ENCODE measurements around the gene ASMTL. TPM values are rescaled to one million over a fixed set of nuclear protein-coding genes. Genes with fewer than 3 reads are reported as not detected.

ASMTL gene
- total and polyA plus RNA-seq, 2 experiments from 2014 or later, result 53.7 to 61.2 TPM

GRCh38 chrX:1477801-1478458 is 25.2 kb upstream of the ASMTL start:
- Mint-ChIP-seq H3K27me3 (ENCODE audit: insufficient read depth, low read depth, poor library complexity) (peaks cover 7% of the 10 kb centered on the region), H3K4me3 (no peak overlapping the region), H3K4me1 (peaks cover 5% of the 10 kb centered on the region; the same call in 2 of the 3 replicates), H3K27ac (no peak overlapping the region), H3K36me3 (ENCODE audit: low read depth) (peaks cover 26% of the 10 kb centered on the region), H3K9me3 (peaks cover 84% of the 10 kb centered on the region)
- no peaks in the 10 kb centered on the region for H3K27me3 ChIP-seq (ENCODE audit: insufficient read depth)
- H3K9me2 ChIP-seq (ENCODE audit: insufficient read depth), result no peaks in the 10 kb centered on the region
- no peak overlapping the region for H3K27ac ChIP-seq (ENCODE audit: low read depth)
- no peak for TF ChIP-seq POLR2AphosphoS5 (IDR thresholded peaks at IDR 0.05; ENCODE audit: low read depth)
- TF ChIP-seq REST (IDR thresholded peaks at IDR 0.05; ENCODE audit: unreplicated experiment), result no peak
- no peak for TF ChIP-seq CREB1 (CRISPR knock-in tag; IDR thresholded peaks at IDR 0.05; ENCODE audit: low read depth)
- no peak for TF ChIP-seq ZNF114 (CRISPR knock-in tag; IDR thresholded peaks at IDR 0.05)
- no peak for TF ChIP-seq STAT1 (IDR thresholded peaks at IDR 0.05; ENCODE audit: unreplicated experiment)
- TF ChIP-seq, protein P1, sequence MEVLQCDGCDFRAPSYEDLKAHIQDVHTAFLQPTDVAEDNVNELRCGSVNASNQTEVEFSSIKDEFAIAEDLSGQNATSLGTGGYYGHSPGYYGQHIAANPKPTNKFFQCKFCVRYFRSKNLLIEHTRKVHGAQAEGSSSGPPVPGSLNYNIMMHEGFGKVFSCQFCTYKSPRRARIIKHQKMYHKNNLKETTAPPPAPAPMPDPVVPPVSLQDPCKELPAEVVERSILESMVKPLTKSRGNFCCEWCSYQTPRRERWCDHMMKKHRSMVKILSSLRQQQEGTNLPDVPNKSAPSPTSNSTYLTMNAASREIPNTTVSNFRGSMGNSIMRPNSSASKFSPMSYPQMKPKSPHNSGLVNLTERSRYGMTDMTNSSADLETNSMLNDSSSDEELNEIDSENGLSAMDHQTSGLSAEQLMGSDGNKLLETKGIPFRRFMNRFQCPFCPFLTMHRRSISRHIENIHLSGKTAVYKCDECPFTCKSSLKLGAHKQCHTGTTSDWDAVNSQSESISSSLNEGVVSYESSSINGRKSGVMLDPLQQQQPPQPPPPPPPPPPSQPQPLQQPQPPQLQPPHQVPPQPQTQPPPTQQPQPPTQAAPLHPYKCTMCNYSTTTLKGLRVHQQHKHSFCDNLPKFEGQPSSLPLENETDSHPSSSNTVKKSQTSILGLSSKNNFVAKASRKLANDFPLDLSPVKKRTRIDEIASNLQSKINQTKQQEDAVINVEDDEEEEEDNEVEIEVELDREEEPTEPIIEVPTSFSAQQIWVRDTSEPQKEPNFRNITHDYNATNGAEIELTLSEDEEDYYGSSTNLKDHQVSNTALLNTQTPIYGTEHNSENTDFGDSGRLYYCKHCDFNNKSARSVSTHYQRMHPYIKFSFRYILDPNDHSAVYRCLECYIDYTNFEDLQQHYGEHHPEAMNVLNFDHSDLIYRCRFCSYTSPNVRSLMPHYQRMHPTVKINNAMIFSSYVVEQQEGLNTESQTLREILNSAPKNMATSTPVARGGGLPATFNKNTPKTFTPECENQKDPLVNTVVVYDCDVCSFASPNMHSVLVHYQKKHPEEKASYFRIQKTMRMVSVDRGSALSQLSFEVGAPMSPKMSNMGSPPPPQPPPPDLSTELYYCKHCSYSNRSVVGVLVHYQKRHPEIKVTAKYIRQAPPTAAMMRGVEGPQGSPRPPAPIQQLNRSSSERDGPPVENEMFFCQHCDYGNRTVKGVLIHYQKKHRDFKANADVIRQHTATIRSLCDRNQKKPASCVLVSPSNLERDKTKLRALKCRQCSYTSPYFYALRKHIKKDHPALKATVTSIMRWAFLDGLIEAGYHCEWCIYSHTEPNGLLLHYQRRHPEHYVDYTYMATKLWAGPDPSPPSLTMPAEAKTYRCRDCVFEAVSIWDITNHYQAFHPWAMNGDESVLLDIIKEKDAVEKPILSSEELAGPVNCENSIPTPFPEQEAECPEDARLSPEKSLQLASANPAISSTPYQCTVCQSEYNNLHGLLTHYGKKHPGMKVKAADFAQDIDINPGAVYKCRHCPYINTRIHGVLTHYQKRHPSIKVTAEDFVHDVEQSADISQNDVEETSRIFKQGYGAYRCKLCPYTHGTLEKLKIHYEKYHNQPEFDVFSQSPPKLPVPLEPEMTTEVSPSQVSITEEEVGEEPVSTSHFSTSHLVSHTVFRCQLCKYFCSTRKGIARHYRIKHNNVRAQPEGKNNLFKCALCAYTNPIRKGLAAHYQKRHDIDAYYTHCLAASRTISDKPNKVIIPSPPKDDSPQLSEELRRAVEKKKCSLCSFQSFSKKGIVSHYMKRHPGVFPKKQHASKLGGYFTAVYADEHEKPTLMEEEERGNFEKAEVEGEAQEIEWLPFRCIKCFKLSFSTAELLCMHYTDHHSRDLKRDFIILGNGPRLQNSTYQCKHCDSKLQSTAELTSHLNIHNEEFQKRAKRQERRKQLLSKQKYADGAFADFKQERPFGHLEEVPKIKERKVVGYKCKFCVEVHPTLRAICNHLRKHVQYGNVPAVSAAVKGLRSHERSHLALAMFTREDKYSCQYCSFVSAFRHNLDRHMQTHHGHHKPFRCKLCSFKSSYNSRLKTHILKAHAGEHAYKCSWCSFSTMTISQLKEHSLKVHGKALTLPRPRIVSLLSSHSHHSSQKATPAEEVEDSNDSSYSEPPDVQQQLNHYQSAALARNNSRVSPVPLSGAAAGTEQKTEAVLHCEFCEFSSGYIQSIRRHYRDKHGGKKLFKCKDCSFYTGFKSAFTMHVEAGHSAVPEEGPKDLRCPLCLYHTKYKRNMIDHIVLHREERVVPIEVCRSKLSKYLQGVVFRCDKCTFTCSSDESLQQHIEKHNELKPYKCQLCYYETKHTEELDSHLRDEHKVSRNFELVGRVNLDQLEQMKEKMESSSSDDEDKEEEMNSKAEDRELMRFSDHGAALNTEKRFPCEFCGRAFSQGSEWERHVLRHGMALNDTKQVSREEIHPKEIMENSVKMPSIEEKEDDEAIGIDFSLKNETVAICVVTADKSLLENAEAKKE (CRISPR knock-in tag; IDR thresholded peaks at IDR 0.05), result no peak
- TF ChIP-seq ZNF331 (CRISPR knock-in tag; IDR thresholded peaks at IDR 0.05; ENCODE audit: low read depth), result no peak
- TF ChIP-seq, protein P2, sequence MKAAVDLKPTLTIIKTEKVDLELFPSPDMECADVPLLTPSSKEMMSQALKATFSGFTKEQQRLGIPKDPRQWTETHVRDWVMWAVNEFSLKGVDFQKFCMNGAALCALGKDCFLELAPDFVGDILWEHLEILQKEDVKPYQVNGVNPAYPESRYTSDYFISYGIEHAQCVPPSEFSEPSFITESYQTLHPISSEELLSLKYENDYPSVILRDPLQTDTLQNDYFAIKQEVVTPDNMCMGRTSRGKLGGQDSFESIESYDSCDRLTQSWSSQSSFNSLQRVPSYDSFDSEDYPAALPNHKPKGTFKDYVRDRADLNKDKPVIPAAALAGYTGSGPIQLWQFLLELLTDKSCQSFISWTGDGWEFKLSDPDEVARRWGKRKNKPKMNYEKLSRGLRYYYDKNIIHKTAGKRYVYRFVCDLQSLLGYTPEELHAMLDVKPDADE (IDR thresholded peaks at IDR 0.05), result no peak
- 0 out of 2 replicates have a peak, but pooled peaks cover 4% of the 10 kb centered on the region for H3K36me3 ChIP-seq (ENCODE audit: insufficient read depth)
- ATAC-seq (no peak), DNase-seq (ENCODE audit: low spot score) (no peak)
- no peak overlapping the region for H3K4me3 ChIP-seq
- H2AFZ ChIP-seq, result no peak overlapping the region
- H3K4me1 ChIP-seq (ENCODE audit: insufficient read depth), result no peaks in the 10 kb centered on the region
- H3K4me2 ChIP-seq, result no peak overlapping the region
- H3K79me2 ChIP-seq (replicated peaks; ENCODE audit: insufficient read depth), result no peaks in the 10 kb centered on the region
- no peaks in the 10 kb centered on the region for H4K20me1 ChIP-seq (replicated peaks; ENCODE audit: insufficient read depth)
- 0 out of 2 replicates have a peak, but pooled peaks cover 7% of the 10 kb centered on the region for H3F3A ChIP-seq (replicated peaks; ENCODE audit: low read depth)

Measured in GM23338 (cell line).